ENCODE data around the gene COPB1. TPM values are rescaled to one million over a fixed set of nuclear protein-coding genes. Genes with fewer than 3 reads are reported as not detected.
A peak's percentile ranks its signal among the peaks of the same experiment; 100 is the strongest.

Gene COPB1
- polyA plus RNA-seq, 4 donors: 66.3 to 117 (median 89.8) TPM

GRCh38 chr11:14520747-14521151 is 21.1 kb upstream of the COPB1 start:
- Histone ChIP-seq H3K4me1 (ENCODE audit: control insufficient read depth in 3 of 3, insufficient read depth in 2 of 3, low read depth in 1 of 3, low read length in 2 of 3) (no peaks in the 10 kb centered on the region), H3K27me3 (ENCODE audit: control insufficient read depth in 3 of 3, insufficient read depth in 3 of 3, low read length in 3 of 3) (no peaks in the 10 kb centered on the region), H3K36me3 (ENCODE audit: control insufficient read depth in 3 of 3, insufficient read depth in 2 of 3, low read depth in 1 of 3, low read length in 3 of 3) (peaks cover 2 to 8% (median 2%) of the 10 kb centered on the region in 3 donors), H3K4me3 (ENCODE audit: low read depth in 1 of 3, low read length in 3 of 3) (peak overlapping the region; percentile 48 to 85 (median 61)), H3K9me3 (ENCODE audit: control insufficient read depth in 2 of 2, insufficient read depth in 1 of 2, low read depth in 1 of 2, low read length in 1 of 2) (no peaks in the 10 kb centered on the region), H3K27ac (ENCODE audit: low read depth in 1 of 3, low read length in 2 of 3) (peak overlapping the region in 2 of 3 donors; percentile 86 to 95)
- DNase-seq: no peak
- no peak for FAIRE-seq
- 9 to 16% (median 14%) methylated on average over 11 of the region's 11 CpGs for WGBS, 3 donors

DNA sequence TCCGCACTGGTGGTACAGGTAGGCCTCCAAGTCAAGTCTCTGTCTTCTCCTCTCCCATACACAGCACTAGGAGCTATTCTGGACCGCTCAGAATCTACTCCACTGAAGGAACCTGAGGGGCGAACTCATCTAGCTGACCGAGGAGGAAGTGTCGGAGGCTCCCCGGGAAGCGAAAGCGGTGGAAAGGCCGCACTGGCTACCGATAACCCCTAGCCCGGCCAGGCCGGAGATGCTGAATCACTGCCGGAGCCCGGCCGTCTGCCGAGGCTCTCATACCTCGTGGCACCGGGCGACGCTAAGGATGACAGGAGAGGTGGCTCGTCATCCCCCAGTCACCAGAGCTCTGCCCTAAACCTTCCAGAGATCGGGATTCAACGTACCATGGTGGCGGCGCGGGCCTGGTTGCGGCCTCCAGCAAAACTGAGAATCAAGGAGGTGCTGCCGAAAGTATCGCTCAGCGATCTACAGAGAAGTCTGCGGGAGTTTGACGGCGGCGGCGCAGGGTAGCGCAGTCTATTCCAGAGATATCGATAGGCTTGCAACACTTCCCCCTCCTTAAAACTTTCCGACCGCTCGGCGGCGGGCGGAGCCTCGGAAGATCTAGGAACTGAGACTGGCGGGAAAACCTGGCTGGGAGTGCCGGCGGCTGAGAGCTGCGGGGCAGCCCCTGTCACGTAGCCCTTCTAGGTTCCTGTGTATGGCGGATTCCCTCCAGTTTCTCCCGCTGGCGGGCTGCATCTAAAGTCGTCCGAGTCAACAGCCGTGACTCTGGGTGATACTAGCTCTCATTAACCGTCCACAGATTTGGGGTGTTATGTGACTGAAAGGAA is 20.5 kb upstream of the COPB1 start, which contains the start of gene PSMA1:
TSS of gene PSMA1 (minus strand) at position 470 of the 830 bp plus-strand sequence. CDS start at position 383, 87 bp downstream.
- no peaks in the 10 kb centered on the region for H3K4me1 ChIP-seq (ENCODE audit: control insufficient read depth in 3 of 3, insufficient read depth in 2 of 3, low read depth in 1 of 3, low read length in 2 of 3)
- WGBS, 3 donors: 0 to 1% (median 0%) methylated on average over 56 of the region's 56 CpGs
- no peaks in the 10 kb centered on the region for H3K27me3 ChIP-seq (ENCODE audit: control insufficient read depth in 3 of 3, insufficient read depth in 3 of 3, low read length in 3 of 3)
- no peaks in the 10 kb centered on the region for H3K9me3 ChIP-seq (ENCODE audit: control insufficient read depth in 2 of 2, insufficient read depth in 1 of 2, low read depth in 1 of 2, low read length in 1 of 2)
- H3K27ac ChIP-seq (ENCODE audit: low read depth in 1 of 3, low read length in 2 of 3): peak within 1 kb of the TSS; percentile 6 to 95 (median 86)
- H3K4me3 ChIP-seq (ENCODE audit: low read depth in 1 of 3, low read length in 3 of 3): peak within 1 kb of the TSS; percentile 59 to 85 (median 61)
- FAIRE-seq (no peak), DNase-seq (peak; percentile 96 to 97)
- H3K36me3 ChIP-seq (ENCODE audit: control insufficient read depth in 3 of 3, insufficient read depth in 2 of 3, low read depth in 1 of 3, low read length in 3 of 3): peaks cover 2 to 10% (median 2%) of the 10 kb centered on the region in 3 donors

DNA sequence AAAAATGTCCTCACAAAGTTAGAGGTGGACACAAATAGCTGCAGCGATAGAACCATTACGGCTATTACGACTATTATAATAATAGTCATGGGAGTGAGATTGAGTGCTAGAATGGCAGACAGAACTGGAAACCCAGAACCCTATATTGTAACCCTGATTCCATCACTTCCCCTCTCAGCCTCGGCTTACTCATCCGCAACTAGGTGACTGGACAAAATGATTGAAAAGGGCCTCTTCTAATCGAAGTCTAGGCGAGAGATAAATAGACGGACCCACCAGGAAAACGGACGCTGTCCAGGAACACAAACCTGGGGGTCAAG is 19.9 kb upstream of the COPB1 start:
- peak overlapping the region; percentile 6 to 95 (median 86) for H3K27ac ChIP-seq (ENCODE audit: low read depth in 1 of 3, low read length in 2 of 3)
- WGBS, 3 donors: 0 to 1% (median 0%) methylated on average over 10 of the region's 10 CpGs
- no peaks in the 10 kb centered on the region for H3K9me3 ChIP-seq (ENCODE audit: control insufficient read depth in 2 of 2, insufficient read depth in 1 of 2, low read depth in 1 of 2, low read length in 1 of 2)
- peaks cover 2 to 10% (median 7%) of the 10 kb centered on the region in 3 donors for H3K36me3 ChIP-seq (ENCODE audit: control insufficient read depth in 3 of 3, insufficient read depth in 2 of 3, low read depth in 1 of 3, low read length in 3 of 3)
- DNase-seq (no peak), FAIRE-seq (no peak)
- no peaks in the 10 kb centered on the region for H3K27me3 ChIP-seq (ENCODE audit: control insufficient read depth in 3 of 3, insufficient read depth in 3 of 3, low read length in 3 of 3)
- peak overlapping the region; percentile 59 to 85 (median 61) for H3K4me3 ChIP-seq (ENCODE audit: low read depth in 1 of 3, low read length in 3 of 3)
- H3K4me1 ChIP-seq (ENCODE audit: control insufficient read depth in 3 of 3, insufficient read depth in 2 of 3, low read depth in 1 of 3, low read length in 2 of 3): no peaks in the 10 kb centered on the region

DNA sequence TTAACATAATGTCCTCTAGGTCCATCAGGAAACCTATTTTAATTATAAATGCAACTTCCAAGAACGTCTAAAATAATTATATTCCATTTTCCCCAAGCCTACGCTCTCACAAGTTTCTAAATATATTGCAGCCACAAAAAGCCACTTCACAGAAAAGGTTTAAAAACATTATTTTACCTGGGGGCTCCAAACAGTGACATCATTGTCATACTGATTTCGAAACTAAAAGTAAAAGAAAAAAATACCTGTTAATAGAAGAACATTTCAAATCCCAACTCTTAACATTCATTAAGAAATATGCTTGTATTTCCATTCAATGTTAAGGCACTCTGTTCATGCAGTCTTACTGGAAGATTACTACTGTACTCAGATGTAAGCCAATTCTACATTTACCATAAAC is 19.2 kb upstream of the COPB1 start:
- H3K4me3 ChIP-seq (ENCODE audit: low read depth in 1 of 3, low read length in 3 of 3): peak overlapping the region; percentile 15 to 85 (median 61)
- peaks cover 4 to 10% (median 8%) of the 10 kb centered on the region in 3 donors for H3K36me3 ChIP-seq (ENCODE audit: control insufficient read depth in 3 of 3, insufficient read depth in 2 of 3, low read depth in 1 of 3, low read length in 3 of 3)
- FAIRE-seq (no peak), DNase-seq (no peak)
- WGBS, 3 donors: 44 to 58% (median 44%) methylated on average over 3 of the region's 3 CpGs
- no peak overlapping the region for H3K27ac ChIP-seq (ENCODE audit: low read depth in 1 of 3, low read length in 2 of 3)
- no peaks in the 10 kb centered on the region for H3K4me1 ChIP-seq (ENCODE audit: control insufficient read depth in 3 of 3, insufficient read depth in 2 of 3, low read depth in 1 of 3, low read length in 2 of 3)
- no peaks in the 10 kb centered on the region for H3K27me3 ChIP-seq (ENCODE audit: control insufficient read depth in 3 of 3, insufficient read depth in 3 of 3, low read length in 3 of 3)
- H3K9me3 ChIP-seq (ENCODE audit: control insufficient read depth in 2 of 2, insufficient read depth in 1 of 2, low read depth in 1 of 2, low read length in 1 of 2): no peaks in the 10 kb centered on the region

DNA sequence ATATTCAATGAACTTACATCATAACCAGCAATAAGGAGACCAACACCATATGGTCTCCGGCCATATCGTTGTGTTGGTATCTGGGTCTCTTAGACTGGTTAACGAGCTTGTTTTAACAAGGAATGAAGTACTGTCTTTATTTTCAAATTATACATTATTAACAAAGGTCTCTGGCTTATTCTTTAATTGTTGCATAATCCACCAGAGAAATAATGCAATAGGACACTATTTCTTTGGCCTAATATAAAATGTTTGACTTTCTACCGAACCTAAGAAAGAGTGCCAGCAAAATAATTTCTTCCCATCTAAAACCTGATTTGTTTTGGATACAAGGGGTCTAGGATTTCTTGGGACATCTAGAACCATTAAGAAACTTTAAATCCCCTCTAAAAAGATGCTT is 14.2 kb upstream of the COPB1 start:
- 95 to 96% (median 95%) methylated on average over 4 of the region's 4 CpGs for WGBS, 3 donors
- Histone ChIP-seq H3K9me3 (ENCODE audit: control insufficient read depth in 2 of 2, insufficient read depth in 1 of 2, low read depth in 1 of 2, low read length in 1 of 2) (no peaks in the 10 kb centered on the region), H3K27ac (ENCODE audit: low read depth in 1 of 3, low read length in 2 of 3) (no peak overlapping the region), H3K27me3 (ENCODE audit: control insufficient read depth in 3 of 3, insufficient read depth in 3 of 3, low read length in 3 of 3) (no peaks in the 10 kb centered on the region), H3K36me3 (ENCODE audit: control insufficient read depth in 3 of 3, insufficient read depth in 2 of 3, low read depth in 1 of 3, low read length in 3 of 3) (peaks cover 14 to 17% (median 17%) of the 10 kb centered on the region in 3 donors), H3K4me3 (ENCODE audit: low read depth in 1 of 3, low read length in 3 of 3) (no peak overlapping the region), H3K4me1 (ENCODE audit: control insufficient read depth in 3 of 3, insufficient read depth in 2 of 3, low read depth in 1 of 3, low read length in 2 of 3) (no peaks in the 10 kb centered on the region)
- DNase-seq (no peak), FAIRE-seq (no peak)

- Histone ChIP-seq H3K36me3 (ENCODE audit: control insufficient read depth in 3 of 3, insufficient read depth in 2 of 3, low read depth in 1 of 3, low read length in 3 of 3) (peaks cover 13 to 20% (median 19%) of the 10 kb centered on the region in 3 donors), H3K27me3 (ENCODE audit: control insufficient read depth in 3 of 3, insufficient read depth in 3 of 3, low read length in 3 of 3) (no peaks in the 10 kb centered on the region), H3K9me3 (ENCODE audit: control insufficient read depth in 2 of 2, insufficient read depth in 1 of 2, low read depth in 1 of 2, low read length in 1 of 2) (no peaks in the 10 kb centered on the region), H3K4me3 (ENCODE audit: low read depth in 1 of 3, low read length in 3 of 3) (no peak overlapping the region), H3K27ac (ENCODE audit: low read depth in 1 of 3, low read length in 2 of 3) (no peak overlapping the region), H3K4me1 (ENCODE audit: control insufficient read depth in 3 of 3, insufficient read depth in 2 of 3, low read depth in 1 of 3, low read length in 2 of 3) (no peaks in the 10 kb centered on the region)
- FAIRE-seq (no peak), DNase-seq (no peak)
- 93 to 100% (median 97%) methylated on average over 3 of the region's 3 CpGs for whole genome bisulfite sequencing, 3 donors
These were observed 6.9 kb upstream of the COPB1 start for GRCh38 chr11:14506532-14506931.

- FAIRE-seq (no peak), DNase-seq (no peak)
- 81 to 91% (median 91%) methylated on average over 1 of the region's 1 CpG for WGBS, 3 donors
- Histone ChIP-seq H3K27me3 (ENCODE audit: control insufficient read depth in 3 of 3, insufficient read depth in 3 of 3, low read length in 3 of 3) (no peaks in the 10 kb centered on the region), H3K9me3 (ENCODE audit: control insufficient read depth in 2 of 2, insufficient read depth in 1 of 2, low read depth in 1 of 2, low read length in 1 of 2) (no peaks in the 10 kb centered on the region), H3K4me1 (ENCODE audit: control insufficient read depth in 3 of 3, insufficient read depth in 2 of 3, low read depth in 1 of 3, low read length in 2 of 3) (no peaks in the 10 kb centered on the region), H3K4me3 (ENCODE audit: low read depth in 1 of 3, low read length in 3 of 3) (no peak overlapping the region), H3K36me3 (ENCODE audit: control insufficient read depth in 3 of 3, insufficient read depth in 2 of 3, low read depth in 1 of 3, low read length in 3 of 3) (peaks cover 8 to 17% (median 9%) of the 10 kb centered on the region in 3 donors), H3K27ac (ENCODE audit: low read depth in 1 of 3, low read length in 2 of 3) (no peak overlapping the region)
These were observed 3.4 kb upstream of the COPB1 start for GRCh38 chr11:14503023-14503422.

DNA sequence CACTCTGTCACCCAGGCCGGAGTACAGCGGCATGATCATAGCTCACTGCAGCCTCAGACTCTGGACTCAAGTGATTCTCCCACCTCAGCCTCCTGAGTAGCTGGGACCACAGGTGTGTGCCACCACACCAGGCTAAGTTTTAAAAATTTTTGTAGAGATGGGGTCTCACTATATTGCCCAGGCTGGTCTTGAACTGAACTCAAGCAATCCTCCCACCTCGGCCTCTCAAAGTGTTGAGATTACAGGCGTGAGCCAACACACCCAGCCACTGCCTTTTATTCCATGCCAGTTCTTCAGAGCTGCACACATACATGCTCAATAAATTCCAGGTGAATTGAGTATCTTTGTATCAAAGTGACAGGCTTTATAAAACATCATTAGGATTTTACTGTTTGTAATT is 2.4 kb upstream of the COPB1 start:
- DNase-seq (no peak), FAIRE-seq (no peak)
- Histone ChIP-seq H3K27ac (ENCODE audit: low read depth in 1 of 3, low read length in 2 of 3) (no peak overlapping the region), H3K4me1 (ENCODE audit: control insufficient read depth in 3 of 3, insufficient read depth in 2 of 3, low read depth in 1 of 3, low read length in 2 of 3) (no peaks in the 10 kb centered on the region), H3K36me3 (ENCODE audit: control insufficient read depth in 3 of 3, insufficient read depth in 2 of 3, low read depth in 1 of 3, low read length in 3 of 3) (peaks cover 8 to 14% (median 8%) of the 10 kb centered on the region in 3 donors), H3K4me3 (ENCODE audit: low read depth in 1 of 3, low read length in 3 of 3) (no peak overlapping the region), H3K9me3 (ENCODE audit: control insufficient read depth in 2 of 2, insufficient read depth in 1 of 2, low read depth in 1 of 2, low read length in 1 of 2) (no peaks in the 10 kb centered on the region), H3K27me3 (ENCODE audit: control insufficient read depth in 3 of 3, insufficient read depth in 3 of 3, low read length in 3 of 3) (no peaks in the 10 kb centered on the region)
- WGBS, 3 donors: 93 to 99% (median 95%) methylated on average over 4 of the region's 4 CpGs

All from small intestine (tissue), 7 donors.